Putamen (tissue), 1 donor: Measurements from ENCODE around the gene MYO9B.
"Not testable (repeated sequence)": the region's sequence is repeated elsewhere in the genome, so short reads cannot be mapped to it uniquely, and the experiment has no call there.

Source experiments
- DNase-seq: peaks from one replicate; pipeline ENCODE4 v3.0.0-alpha.2; 2016; ENCODE audit warnings: low spot score

Gene MYO9B

DNA sequence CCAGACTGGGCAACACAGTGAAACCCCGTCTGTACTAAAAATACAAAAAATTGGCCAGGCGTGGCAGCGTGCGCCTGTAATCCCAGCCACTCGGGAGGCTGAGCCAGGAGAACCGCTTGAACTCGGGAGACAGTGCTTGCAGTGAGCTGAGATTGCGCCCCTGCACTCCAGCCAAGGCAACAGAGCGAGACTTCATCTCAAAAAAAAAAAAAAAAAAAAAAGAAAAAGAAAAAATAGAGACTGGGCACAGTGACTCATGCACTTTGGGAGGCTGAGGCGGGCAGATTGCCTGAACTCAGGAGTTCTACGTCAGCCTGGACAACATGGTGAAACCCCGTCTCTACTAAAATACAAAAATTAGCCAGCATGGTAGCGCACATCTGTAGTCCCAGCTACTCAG lies 69.2 kb downstream of the MYO9B start:
- DNase-seq: not testable (repeated sequence)

DNA sequence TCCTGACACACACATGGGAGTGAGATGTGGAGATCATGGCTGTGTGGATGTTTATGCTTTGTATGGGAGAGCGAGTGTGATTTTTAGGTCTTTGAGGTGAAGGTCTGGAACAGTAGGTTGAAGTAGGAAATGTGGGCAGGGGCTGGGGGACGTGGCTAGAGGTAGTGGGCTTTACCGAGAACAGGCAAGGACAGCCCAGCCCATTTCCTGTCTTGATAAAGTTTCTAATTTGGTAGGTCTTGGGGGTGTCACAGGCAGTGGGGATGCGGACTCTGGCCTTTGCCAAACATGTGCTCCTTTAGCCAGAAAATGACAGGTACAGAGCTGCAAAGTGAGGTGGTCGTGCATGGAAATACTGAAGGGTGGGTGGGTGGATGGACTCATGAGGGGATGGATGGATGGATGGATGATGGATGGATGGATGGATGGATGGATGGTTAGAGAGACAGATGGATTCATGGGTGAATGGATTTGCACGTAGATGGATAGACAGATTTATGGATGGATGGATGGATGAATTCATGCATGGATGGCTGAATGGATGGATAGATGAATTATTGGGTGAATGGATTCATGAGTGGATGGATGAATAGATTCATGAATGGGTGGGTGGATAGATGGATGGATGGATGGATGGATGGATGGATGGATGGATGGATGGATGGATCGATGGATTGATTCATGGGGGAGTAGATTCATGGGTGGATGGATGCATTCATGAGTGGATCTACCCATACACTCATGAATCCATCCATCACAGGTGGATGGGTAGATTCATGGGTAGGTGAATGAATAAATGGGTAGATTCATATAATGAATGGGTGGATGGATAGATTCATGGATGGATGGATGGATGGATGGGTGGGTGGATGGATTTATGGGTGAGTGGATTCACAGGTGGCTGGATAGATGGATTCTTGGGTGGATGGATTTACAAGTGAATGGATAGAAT lies 70.2 kb downstream of the MYO9B start:
- no peak for DNase-seq

DNA sequence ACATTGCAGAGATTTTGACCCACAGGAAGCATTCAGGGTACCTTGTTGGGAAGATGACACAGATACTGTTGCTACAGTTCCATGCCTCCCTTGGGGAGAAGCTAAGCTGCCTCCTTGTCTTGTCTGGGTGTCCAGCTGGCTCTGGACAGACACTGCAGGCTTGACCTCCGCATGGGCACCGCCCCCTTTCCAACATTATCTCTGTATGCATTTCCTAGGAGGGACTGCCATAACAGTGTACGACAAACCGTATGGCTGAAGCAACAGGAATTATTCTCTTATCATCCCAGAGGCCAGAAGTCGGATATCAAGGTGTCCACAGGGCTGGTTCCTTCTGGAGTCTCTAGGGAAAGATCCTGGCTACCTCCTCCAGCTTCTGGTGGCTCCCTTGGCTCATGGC lies 72.6 kb downstream of the MYO9B start:
- no peak for DNase-seq

DNA sequence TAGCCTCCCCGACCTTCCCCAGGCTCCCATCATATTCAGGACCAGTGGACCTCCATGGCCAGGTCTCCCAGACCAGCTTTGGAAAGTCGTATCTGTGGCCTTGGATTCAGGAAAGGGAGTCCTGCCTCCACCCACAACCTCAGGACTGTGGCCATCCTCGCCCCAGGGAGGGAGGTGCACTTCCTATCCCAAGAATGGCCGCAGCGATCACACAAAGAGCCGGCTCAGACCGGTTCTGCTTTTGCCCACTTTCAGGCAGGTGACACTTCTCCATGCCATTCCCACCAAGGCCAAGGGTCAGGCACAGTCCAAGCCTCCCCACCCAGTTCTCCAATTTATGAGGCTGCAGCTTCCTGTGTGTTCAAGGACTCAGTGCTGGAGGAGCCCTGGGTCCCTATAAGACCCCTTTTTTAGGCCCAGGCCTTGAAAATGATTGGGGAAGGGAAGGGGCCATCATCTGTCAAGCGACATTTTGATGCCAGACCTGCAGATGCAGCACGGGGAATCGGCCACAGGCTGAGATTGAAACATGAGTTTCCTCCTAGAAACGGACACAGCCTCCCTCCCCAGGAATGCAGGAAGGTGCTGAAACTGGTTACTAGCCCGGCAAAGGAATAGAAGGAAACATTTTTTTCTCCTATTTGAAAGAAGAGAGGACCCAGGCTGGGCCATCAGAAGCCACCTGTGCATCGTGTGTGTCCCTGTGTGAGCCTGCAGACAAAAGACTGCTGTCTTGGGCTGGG lies 74.0 kb downstream of the MYO9B start:
- no peak for DNase-seq

DNA sequence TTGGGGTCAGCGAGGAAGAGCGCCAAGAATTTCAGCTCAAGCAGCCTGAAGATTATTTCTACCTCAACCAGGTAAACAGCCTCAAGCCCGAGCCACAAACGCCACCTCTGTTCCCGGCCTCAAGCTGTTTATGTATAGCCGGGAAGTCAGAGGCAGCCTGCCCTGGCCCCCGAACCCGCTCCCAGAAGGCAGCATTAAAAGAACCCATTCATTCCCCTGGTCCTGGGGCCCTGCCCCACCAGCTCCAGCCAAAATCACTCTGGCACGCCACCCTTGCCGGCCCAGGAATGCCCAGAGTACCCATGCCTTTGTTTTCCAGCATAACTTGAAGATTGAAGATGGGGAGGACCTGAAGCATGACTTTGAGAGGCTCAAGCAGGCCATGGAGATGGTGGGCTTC lies 78.4 kb downstream of the MYO9B start:
- DNase-seq: no peak

DNA sequence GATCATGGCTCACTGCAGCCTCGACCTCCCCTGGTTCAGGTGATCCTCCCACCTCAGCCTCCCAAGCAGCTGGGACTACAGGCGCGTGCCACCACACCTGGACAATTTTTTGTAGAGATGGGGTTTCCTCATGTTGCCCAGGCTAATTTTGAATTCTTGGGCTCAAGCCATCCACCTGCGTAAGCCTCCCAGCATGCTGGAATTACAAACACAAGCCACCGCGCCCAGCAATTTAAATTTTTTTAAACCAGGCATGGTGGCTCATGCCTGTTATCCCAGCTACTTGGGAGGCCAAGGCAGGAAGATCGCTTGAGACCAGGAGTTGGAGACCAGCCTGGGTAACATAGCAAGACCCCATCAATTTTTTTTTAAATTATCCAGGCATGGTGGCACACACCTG lies 79.7 kb downstream of the MYO9B start:
- no peak for DNase-seq

DNA sequence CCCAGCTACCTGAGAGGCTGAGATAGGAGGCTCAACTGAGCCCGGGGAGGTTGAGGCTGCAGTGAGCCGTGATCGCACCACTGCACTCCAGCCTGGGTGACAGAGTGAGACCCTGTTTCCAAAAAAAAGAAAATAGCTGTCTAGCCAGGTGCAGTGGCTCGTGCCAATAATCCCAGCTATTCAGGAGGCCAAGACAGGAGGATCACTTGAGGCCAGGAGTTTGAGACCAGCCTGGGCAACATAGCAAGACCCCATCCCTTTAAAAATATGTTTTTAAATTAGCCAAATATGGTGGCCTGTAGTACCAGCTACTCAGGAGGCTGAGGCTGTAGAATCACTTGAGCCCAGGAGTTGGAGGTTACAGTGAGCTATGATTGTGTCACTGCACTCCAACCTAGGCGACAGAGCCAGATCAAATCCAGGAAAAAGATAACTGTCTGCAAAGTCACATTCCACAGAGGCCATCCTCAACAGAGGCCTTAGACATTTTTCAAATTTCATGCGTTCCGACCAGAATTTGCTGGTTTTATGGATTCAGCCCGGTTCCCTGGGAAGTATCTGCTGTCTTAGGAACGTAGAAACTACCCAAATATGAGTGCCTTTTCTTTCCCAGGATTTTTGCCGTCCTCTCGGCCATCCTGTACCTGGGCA lies 80.8 kb downstream of the MYO9B start:
- DNase-seq: no peak

DNA sequence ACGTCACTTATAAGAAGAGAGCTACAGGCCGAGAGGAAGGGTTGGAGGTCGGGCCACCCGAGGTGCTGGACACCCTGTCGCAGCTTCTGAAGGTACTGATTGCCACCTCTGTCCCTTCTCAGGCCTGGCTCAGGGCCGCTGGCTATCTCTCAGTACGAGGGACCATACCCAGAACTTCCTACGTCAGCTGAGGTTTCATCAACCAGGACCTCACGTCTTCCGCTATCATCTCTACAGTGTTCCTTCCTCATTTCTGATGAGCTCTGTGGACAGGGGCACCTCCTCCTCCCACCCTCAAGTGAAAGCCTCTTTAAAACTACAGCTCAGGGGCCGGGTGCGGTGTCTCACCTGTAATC lies 81.3 kb downstream of the MYO9B start:
- DNase-seq: no peak

DNA sequence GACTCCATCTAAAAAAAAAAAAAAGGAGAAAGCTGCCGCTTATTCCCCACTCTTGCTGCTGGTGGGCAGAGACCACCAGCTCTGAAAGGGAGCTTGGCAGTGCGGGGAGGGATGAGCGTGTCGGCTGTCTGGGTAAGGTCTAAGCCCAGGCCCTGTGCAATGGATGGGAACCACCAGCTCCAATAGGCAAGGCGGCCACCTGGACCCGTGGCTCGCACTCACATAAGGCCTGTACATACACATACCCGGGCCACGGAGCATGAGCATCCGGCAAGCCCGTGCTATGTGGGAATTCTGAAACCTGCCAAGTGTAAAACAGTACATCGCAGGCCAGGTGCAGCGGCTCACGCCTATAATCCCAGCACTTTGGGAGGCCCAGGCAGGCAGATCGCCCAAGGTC lies 83.0 kb downstream of the MYO9B start:
- no peak for DNase-seq

DNA sequence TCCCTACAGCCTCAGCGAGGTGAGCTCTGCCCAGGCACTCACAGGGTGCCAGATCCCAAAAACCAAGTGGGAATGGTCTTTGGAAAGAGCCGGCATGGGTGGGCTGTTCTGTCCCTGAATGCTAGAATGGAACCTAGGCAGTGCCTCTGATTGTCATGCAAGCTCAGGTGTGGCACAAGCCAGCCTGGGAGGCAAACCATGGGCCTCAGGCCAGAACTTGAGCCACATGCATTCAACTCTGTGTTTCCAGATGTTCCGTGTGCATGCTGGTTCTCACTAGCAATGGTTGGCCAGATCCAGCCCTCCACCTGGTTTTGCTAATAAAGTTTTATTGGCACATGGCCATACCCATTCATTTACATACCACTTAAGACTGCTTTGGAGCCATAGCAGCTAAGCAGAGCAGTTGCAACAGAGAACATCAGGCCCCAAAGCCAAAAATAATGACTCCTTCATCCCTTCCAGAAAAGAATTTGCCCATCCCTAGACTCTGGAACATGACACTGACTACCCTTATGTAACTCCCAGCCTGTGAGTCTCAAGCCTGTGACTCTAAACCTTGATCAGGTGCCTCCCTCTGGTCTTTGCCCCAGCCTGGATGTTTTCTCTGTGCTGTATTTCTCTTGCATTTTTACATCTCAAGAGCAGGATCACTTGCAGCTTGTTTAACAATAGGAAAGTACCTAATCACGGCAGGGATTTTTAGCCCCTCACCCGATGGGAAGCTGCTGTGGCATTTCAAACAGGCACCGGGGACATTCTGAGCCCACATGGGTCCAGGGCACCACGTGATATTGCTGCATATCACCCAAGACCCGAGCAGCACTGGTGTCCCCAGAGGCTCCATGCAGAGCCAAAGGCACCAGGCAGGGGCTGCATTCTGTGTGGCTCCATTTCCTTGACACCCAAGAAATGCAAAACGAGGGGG lies 84.2 kb downstream of the MYO9B start:
- DNase-seq: no peak

DNA sequence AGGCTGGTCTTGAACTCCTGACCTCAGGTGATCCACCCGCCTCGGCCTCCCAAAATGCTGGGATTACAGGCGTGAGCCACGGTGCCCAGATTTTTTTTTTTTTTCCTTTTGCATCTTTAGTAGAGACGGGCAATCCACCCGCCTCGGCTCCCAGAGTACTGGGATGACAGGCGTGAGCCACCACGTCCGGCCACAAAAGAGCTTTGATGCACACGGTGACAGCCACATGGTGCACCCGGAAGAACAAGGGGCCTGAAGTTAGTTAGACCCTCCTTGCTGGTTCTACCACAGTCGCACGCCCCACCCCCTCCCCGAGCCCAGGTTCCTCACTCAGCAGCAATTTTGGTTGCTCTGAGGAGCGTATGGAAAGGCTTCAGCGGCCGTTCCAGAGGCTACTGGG lies 85.3 kb downstream of the MYO9B start:
- DNase-seq: no peak

DNA sequence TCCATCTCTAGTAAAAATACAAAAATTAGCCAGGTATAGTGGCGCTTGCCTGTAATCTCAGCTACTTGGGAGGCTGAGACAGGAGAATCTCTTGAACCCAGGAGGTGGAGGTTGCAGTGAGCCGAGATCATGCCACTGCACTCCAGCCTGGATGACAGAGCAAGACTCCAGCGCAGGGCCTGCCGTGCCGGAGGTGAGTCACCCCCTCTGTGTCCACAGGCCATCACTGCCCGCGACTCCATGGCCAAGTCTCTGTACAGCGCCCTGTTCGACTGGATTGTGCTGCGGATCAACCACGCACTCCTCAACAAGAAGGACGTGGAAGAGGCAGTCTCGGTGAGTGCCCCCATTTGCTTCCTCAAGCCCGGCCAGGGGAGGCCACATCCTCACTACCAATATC lies 86.6 kb downstream of the MYO9B start:
- DNase-seq: not testable (repeated sequence)

DNA sequence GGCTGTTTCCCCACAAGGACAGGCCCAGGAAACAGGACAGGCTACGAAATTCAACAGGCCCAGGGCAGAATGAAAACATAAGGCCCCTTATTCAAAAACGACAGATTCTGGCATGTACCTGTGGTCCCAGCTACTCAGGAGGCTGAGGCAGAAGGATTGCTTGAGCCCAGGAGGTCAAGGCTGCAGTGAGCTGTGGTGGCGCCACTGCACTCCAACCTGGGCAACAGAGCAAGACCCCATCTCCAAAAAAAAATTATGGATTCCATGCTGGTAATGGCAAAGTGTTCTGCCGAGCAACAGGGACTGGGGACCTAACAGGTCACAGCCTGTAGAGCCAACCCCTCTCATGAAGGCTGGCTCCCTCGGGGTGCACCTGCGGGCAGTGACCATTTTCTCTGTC lies 87.0 kb downstream of the MYO9B start:
- DNase-seq: no peak

DNA sequence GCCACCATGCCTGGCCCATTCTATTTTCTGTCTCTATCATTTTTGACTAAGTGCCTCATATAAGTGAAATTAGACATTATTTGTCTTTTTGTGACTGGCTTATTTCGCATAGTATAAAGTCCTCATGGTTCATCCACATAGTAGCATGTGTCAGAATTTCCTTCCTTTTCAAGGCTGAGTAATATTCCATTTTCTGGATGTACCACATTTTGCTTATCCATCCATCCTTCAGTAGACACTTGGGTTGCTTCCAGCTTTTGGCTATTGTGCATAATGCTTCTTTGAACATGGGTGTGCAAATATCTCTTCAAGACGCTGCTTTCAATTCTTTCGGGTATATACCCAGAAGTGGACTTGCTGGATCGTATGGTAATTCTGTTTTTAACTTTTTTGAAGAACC lies 88.1 kb downstream of the MYO9B start:
- no peak for DNase-seq

DNA sequence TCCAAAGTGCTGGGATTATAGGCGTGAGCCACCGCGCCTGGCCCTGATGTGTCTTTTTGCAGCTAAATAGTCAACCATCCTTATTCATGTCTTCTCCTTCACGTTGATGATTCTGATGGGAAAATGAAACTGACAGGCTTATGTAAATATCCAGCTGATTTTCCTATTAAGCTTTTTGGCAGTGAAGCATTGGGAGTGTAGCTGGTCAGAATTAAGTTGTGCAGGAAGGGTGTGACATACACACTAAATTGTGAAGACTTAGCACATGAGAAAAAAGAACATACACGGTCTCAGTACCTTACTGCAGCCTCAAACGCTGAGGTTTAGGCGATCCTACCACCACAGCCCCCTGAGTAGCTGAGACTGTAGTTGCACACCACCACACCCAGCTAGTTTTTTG lies 89.1 kb downstream of the MYO9B start:
- DNase-seq: no peak

DNA sequence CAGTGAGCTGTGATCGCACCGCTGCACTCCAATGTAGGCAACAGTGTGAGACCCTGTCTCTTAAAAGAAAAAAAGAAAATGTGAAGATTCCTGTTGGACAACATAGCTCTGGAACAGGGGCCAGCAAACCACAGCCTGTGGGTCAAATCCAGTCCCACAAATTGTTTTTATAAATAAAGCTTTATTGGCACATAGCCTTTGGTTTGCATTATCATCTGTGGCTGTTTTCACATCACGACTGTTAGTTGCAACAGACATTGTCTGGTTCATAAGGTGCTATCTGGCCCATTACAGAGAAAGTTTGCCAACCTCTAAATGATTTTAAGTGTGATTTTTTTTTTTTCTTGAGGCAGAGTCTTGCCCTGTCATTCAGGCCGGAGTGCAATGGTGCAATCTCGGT lies 90.1 kb downstream of the MYO9B start:
- no peak for DNase-seq

DNA sequence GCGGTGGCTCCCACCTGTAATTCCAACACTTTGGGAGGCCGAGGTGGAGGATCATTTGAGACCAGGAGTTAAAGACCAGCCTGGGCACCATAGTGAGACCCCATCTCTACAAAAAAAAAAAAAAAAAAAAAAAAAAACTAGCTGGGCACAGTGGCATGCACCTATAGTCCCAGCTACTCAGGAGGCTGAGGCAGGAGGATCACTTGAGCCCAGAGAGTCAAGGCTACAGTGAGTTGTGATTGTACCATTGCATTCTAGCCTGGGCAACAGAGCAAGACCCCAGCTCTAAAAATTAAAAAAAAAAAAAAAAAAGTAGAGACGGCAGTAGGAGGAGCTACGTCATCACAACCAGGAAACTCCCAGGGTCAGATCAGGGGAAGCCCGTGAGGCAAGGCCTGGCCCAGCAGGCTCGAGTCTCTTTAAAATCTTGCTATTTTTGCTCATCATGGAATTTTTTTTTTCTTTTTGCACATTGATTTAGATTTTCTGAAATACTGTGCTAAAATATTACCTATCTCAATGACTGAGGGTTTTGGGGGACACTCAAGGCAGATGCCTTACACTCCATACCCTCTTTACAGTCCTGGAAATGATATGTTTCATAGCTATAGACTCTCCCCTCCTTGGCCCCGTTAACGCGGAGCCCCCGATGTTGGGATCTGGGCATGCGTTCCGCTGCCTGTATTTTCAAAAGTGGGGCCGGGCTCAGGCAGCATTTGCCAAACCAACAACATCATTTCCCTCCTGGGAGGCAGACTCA lies 95.1 kb downstream of the MYO9B start:
- DNase-seq: no peak

DNA sequence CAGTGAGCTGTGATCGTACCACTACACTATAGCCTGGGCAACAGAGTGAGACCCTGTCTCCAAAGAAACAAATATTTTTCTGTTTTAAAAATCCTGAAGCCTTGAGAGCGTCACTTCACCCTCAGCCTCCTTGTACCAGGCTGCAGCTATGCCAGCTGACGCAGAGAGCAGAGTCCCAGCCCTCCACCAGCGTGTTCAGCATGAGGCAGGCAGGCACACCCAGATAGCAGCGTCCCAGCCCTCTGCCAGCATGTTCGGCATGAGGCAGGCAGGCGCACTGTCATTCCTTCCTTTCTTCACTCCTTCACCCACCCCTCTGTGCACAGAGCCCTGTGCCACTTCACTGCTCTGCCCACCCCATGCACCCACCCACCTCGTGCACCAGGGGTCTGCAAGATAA lies 96.3 kb downstream of the MYO9B start:
- no peak for DNase-seq

DNA sequence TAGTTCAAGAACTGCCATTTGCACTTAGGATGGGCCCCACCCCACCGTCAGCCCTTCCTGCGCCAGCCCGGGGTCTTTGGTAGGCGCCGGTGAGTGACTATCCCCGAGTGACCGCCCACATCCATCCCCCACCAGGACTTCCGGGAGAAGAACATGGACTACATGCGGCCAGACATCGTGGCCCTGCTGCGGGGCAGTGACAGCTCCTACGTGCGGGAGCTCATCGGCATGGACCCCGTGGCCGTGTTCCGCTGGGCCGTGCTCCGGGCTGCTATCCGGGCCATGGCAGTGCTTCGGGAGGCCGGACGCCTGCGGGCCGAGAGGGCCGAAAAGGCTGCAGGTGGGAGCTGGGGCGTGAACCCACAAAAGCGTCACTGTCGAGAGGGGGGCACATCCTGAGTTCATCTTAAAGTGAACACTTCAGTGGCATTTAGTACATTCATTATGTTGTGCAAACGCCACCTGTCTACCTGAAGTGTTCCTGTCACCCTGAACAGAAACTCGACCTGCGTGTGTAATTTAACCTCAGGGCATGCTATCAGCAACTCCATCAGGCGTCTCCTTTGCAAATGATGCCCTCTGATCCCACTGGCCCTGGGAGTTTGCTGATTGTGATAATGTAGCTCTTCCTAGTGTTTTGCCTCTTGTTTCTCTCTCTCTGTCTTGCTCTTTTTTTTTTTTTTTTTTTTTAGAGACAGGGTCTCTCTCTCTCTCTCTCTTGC lies 97.2 kb downstream of the MYO9B start:
- no peak for DNase-seq

DNA sequence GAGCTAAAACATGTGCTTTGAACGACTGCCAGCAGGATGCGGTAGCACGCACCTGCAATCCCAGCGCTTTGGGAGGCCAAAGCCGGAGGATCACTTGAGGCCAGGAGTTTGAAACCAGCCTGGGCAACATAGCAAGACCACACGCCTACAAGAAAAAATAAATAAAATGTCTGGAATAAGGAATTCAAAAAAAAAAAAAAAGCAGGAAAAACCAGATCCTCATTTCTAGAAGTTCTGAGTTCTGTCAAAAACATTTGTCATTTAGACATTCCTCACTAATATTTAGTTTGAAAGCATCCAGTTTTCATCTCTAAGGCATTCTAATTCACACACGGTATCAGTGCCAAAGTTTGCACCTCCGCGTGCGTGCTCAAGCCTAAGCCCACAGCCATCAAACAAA lies 102.7 kb downstream of the MYO9B start:
- no peak for DNase-seq
